HepG2 (cell line): ENCODE data around the gene CUEDC2. TPM values are rescaled to one million over a fixed set of nuclear protein-coding genes. Genes with fewer than 3 reads are reported as not detected.
A peak's percentile ranks its signal among the peaks of the same experiment; 100 is the strongest.

Source experiments
- ATF5 ChIP-seq: sonication (generic); formaldehyde crosslinking; IDR thresholded peaks from 2 replicates; pipeline ENCODE4 v1.4.0; 2020; ENCODE audit warnings: mild to moderate bottlenecking, low read depth, missing genetic modification reagents
- BHLHE40 ChIP-seq: IDR thresholded peaks from 2 replicates; pipeline ENCODE4 v1.6.1; 2011; ENCODE audit warnings: low read length, improper control_type of control experiment
- BRF2 ChIP-seq: sonication (generic); formaldehyde crosslinking; IDR thresholded peaks from 2 replicates; pipeline ENCODE4 v1.8.1; 2022; ENCODE audit warnings: mild to moderate bottlenecking, missing genetic modification reagents
- ERF ChIP-seq: IDR thresholded peaks from 2 replicates; pipeline ENCODE4 v1.6.1; 2018; ENCODE audit warnings: missing biosample characterization, missing genetic modification reagents
- GFI1 ChIP-seq: sonication (generic); formaldehyde crosslinking; IDR thresholded peaks from 2 replicates; pipeline ENCODE4 v1.5.0; 2020; ENCODE audit warnings: missing genetic modification reagents, mild to moderate bottlenecking, borderline replicate concordance
- NR2F1 ChIP-seq, 2 experiments: fragments of 450-650 bp in 1 of 2; formaldehyde crosslinking in 1 of 2; IDR thresholded peaks; 2 replicates each; pipeline versions ENCODE4 v1.5.0 to v1.6.1; 2016 to 2020; ENCODE audit warnings: mild to moderate bottlenecking in 1 of 2, missing compliant biosample characterization in 1 of 2, missing genetic modification reagents in 1 of 2, moderate library complexity in 1 of 2
- PTBP1 ChIP-seq: fragments of 200-400 bp; formaldehyde crosslinking; IDR thresholded peaks from 2 replicates; pipeline ENCODE4 v1.6.1; 2018; ENCODE audit warnings: low read length, low read depth; ENCODE audit not compliant: poor library complexity, severe bottlenecking
- SMAD1 ChIP-seq: sonication (generic); formaldehyde crosslinking; IDR thresholded peaks from 2 replicates; pipeline ENCODE4 v1.4.0; 2020; ENCODE audit warnings: missing genetic modification reagents, low read depth, mild to moderate bottlenecking, borderline replicate concordance
- SOX5 ChIP-seq: IDR thresholded peaks from 2 replicates; pipeline ENCODE4 v1.6.1; 2016; ENCODE audit warnings: borderline replicate concordance
- TBL1XR1 ChIP-seq: fragments of 150-350 bp; IDR thresholded peaks from 2 replicates; pipeline ENCODE4 v1.6.1; 2014; ENCODE audit warnings: borderline replicate concordance, low read length; ENCODE audit not compliant: partially characterized antibody
- TEF ChIP-seq: sonication (generic); formaldehyde crosslinking; IDR thresholded peaks from 2 replicates; pipeline ENCODE4 v1.5.0; 2020; ENCODE audit warnings: missing genetic modification reagents
- TRIM24 ChIP-seq: sonication (generic); formaldehyde crosslinking; IDR thresholded peaks from 2 replicates; pipeline ENCODE4 v1.8.0; 2022; ENCODE audit warnings: mild to moderate bottlenecking, missing genetic modification reagents
- WIZ ChIP-seq: sonication (generic); formaldehyde crosslinking; IDR thresholded peaks from 2 replicates; pipeline ENCODE4 v1.5.1; 2020; ENCODE audit warnings: mild to moderate bottlenecking, missing genetic modification reagents
- ZMAT5 ChIP-seq: sonication (generic); formaldehyde crosslinking; IDR thresholded peaks from 2 replicates; pipeline ENCODE4 v1.5.0; 2020; ENCODE audit warnings: mild to moderate bottlenecking, low read depth, missing genetic modification reagents, borderline replicate concordance
- ZNF280B ChIP-seq: sonication (generic); formaldehyde crosslinking; IDR thresholded peaks from 2 replicates; pipeline ENCODE4 v1.5.0; 2020; ENCODE audit warnings: missing genetic modification reagents, mild to moderate bottlenecking, borderline replicate concordance
- ZNF282 ChIP-seq: fragments of 450-650 bp; IDR thresholded peaks from 2 replicates; pipeline ENCODE4 v1.6.1; 2018; ENCODE audit not compliant: partially characterized antibody
- ZNF296 ChIP-seq: sonication (generic); formaldehyde crosslinking; conservative IDR thresholded peaks from 2 replicates; pipeline ENCODE4 v1.5.0; 2020; ENCODE audit warnings: mild to moderate bottlenecking, missing genetic modification reagents
- ZNF446 ChIP-seq: sonication (generic); formaldehyde crosslinking; IDR thresholded peaks from 2 replicates; pipeline ENCODE4 v1.5.0; 2020; ENCODE audit warnings: mild to moderate bottlenecking, missing genetic modification reagents
- ZNF451 ChIP-seq: sonication (generic); formaldehyde crosslinking; IDR thresholded peaks from 2 replicates; pipeline ENCODE4 v1.5.0; 2020; ENCODE audit warnings: mild to moderate bottlenecking, missing genetic modification reagents
- ZNF543 ChIP-seq: sonication (generic); formaldehyde crosslinking; IDR thresholded peaks from 2 replicates; pipeline ENCODE4 v1.4.0; 2020; ENCODE audit warnings: mild to moderate bottlenecking, missing genetic modification reagents
- ZNF550 ChIP-seq: sonication (generic); formaldehyde crosslinking; IDR thresholded peaks from 2 replicates; pipeline ENCODE4 v1.4.0; 2020; ENCODE audit warnings: mild to moderate bottlenecking, missing genetic modification reagents, borderline replicate concordance
- ZNF556 ChIP-seq: sonication (generic); formaldehyde crosslinking; IDR thresholded peaks from 2 replicates; pipeline ENCODE4 v1.4.0; 2020; ENCODE audit warnings: mild to moderate bottlenecking, missing genetic modification reagents, borderline replicate concordance
- ZNF589 ChIP-seq: sonication (generic); formaldehyde crosslinking; conservative IDR thresholded peaks from 2 replicates; pipeline ENCODE4 v1.8.0; 2022; ENCODE audit warnings: mild to moderate bottlenecking, moderate library complexity, missing genetic modification reagents
- ZNF746 ChIP-seq: sonication (generic); formaldehyde crosslinking; IDR thresholded peaks from 2 replicates; pipeline ENCODE4 v1.8.0; 2022; ENCODE audit warnings: mild to moderate bottlenecking, missing genetic modification reagents
- ZSCAN20 ChIP-seq: sonication (generic); formaldehyde crosslinking; IDR thresholded peaks from 2 replicates; pipeline ENCODE4 v1.4.0; 2020; ENCODE audit warnings: missing genetic modification reagents, mild to moderate bottlenecking, borderline replicate concordance
- polyA plus RNA-seq, 8 experiments: library from polyadenylated mRNA; depleted of rRNA in 3 of 8; stranded (reverse) in 7 of 8; unstranded in 1 of 8; fragments of >200 nt; fragmentation: Illumina TruSeq in 4 of 8; extraction: Trizol in 4 of 8; gene quantifications; 2 replicates each; pipeline versions ENCODE4 v1.2.1 to v1.2.3, GENCODE V29; 2011 to 2016; ENCODE audit warnings: low read depth in 4 of 8, missing spikeins in 1 of 8, mixed read lengths in 1 of 8; ENCODE audit not compliant: insufficient read depth in 1 of 8
- total RNA-seq, 5 experiments: library from RNA; depleted of rRNA; stranded (reverse); fragments of >200 nt; fragmentation: Illumina TruSeq; extraction: Trizol; gene quantifications; 2 replicates each; pipeline ENCODE4 v1.2.3, GENCODE V29; 2016; ENCODE audit warnings: low read depth in 1 of 5

Gene CUEDC2
- total and polyA plus RNA-seq, 2 of the 13 experiments (the other 11 are each of a cell fraction or from before 2014, with no cell fraction given): 13.1 to 18.4 TPM

- TF ChIP-seq ZNF556 (CRISPR knock-in tag) (no peak), ZNF543 (CRISPR knock-in tag) (no peak), ZNF280B (CRISPR knock-in tag) (no peak), NR2F1 (CRISPR knock-in tag; IDR thresholded peaks at IDR 0.05) (no peak; a peak in 1 of 4 replicates), ZNF746 (CRISPR knock-in tag) (no peak), ERF (peak; percentile 51), PTBP1 (no peak), ZNF550 (no peak), BHLHE40 (no peak), SMAD1 (no peak), ZNF446 (no peak), ZNF589 (CRISPR knock-in tag) (no peak), TEF (0 out of 2 replicates have a peak, but pooled peaks have one; percentile 29), WIZ (CRISPR knock-in tag) (peak; percentile 76), TBL1XR1 (no peak), GFI1 (CRISPR knock-in tag) (0 out of 2 replicates have a peak, but pooled peaks have one; percentile 42), SOX5 (no peak), ZNF451 (CRISPR knock-in tag) (peak; percentile 31), ZNF282 (no peak), TRIM24 (CRISPR knock-in tag) (no peak), ZMAT5 (CRISPR knock-in tag) (no peak), ZNF296 (CRISPR knock-in tag) (0 out of 2 replicates have a peak, but pooled peaks have one; percentile 12), ATF5 (CRISPR knock-in tag) (no peak), ZSCAN20 (CRISPR knock-in tag) (0 out of 2 replicates have a peak, but pooled peaks have one; percentile 76), BRF2 (peak; percentile 27; the same call in 1 of the 2 replicates)
Measured at GRCh38 chr10:102419269-102420180, 12.8 kb downstream of the CUEDC2 start (continued).
